SH-SY5Y (cell line): ENCODE data around the gene HTR6.

Experiments used
- GATA2 ChIP-seq: IDR thresholded peaks from 2 replicates; pipeline ENCODE4 v1.6.1; 2011; ENCODE audit warnings: mild to moderate bottlenecking, low read depth, low read length
- GATA3 ChIP-seq: IDR thresholded peaks from 2 replicates; pipeline ENCODE4 v1.6.1; 2011; ENCODE audit warnings: low read depth, mild to moderate bottlenecking, low read length, moderate library complexity

- TF ChIP-seq GATA2 (no peak), GATA3 (no peak)
Observed at GRCh38 chr1:19682257-19682656, 17.6 kb downstream of the HTR6 start.
